HG02840 (cell line): ENCODE results near the gene PTCH2.

Experiments used
- ATAC-seq: cut with Tn5 transposase; IDR thresholded peaks from one replicate; pipeline ENCODE4 v1.9.1; 2021; ENCODE audit warnings: mild to moderate bottlenecking, moderate library complexity, moderate number of reproducible peaks; ENCODE audit not compliant: unreplicated experiment, low FRiP score

PTCH2 gene

GRCh38 chr1:44842862-44843655, at the start of gene PTCH2:
Gene PTCH2 (minus strand): TSS chr1:44843253. CDS start chr1:44842932, 321 bp downstream.
- no peak for ATAC-seq

- ATAC-seq, result no peak
Observed at GRCh38 chr1:44890007-44890406, 47.0 kb upstream of the PTCH2 start.

- ATAC-seq, result no peak
Observed at GRCh38 chr1:44885406-44885805, 42.4 kb upstream of the PTCH2 start.

- ATAC-seq, result no peak
Observed at GRCh38 chr1:44884746-44885145, 41.7 kb upstream of the PTCH2 start.

- ATAC-seq, result no peak
Observed at GRCh38 chr1:44881011-44881632, 38.1 kb upstream of the PTCH2 start.

- ATAC-seq, result no peak
Observed at GRCh38 chr1:44874155-44874554, 31.1 kb upstream of the PTCH2 start.

GRCh38 chr1:44870096-44870495, 27.0 kb upstream of the PTCH2 start:
- ATAC-seq, result no peak

GRCh38 chr1:44867801-44868200, 24.7 kb upstream of the PTCH2 start:
- ATAC-seq, result no peak

GRCh38 chr1:44862829-44863401, 19.9 kb upstream of the PTCH2 start:
- ATAC-seq, result no peak

GRCh38 chr1:44860891-44861425, 17.9 kb upstream of the PTCH2 start:
- ATAC-seq, result no peak

GRCh38 chr1:44860331-44860730, 17.3 kb upstream of the PTCH2 start:
- no peak for ATAC-seq

- no peak for ATAC-seq
Observed at GRCh38 chr1:44857446-44857845, 14.4 kb upstream of the PTCH2 start.

- ATAC-seq, result no peak
Observed at GRCh38 chr1:44855742-44856141, 12.7 kb upstream of the PTCH2 start.

GRCh38 chr1:44854970-44855369, 11.9 kb upstream of the PTCH2 start:
- ATAC-seq, result no peak

GRCh38 chr1:44853201-44853600, 10.1 kb upstream of the PTCH2 start:
- ATAC-seq, result no peak

GRCh38 chr1:44851308-44851707, 8.3 kb upstream of the PTCH2 start:
- no peak for ATAC-seq

GRCh38 chr1:44849575-44850132, 6.6 kb upstream of the PTCH2 start:
- no peak for ATAC-seq

GRCh38 chr1:44848456-44849181, 5.6 kb upstream of the PTCH2 start:
- ATAC-seq, result no peak

GRCh38 chr1:44847845-44848244, 4.8 kb upstream of the PTCH2 start:
- no peak for ATAC-seq

GRCh38 chr1:44846985-44847384, 3.9 kb upstream of the PTCH2 start:
- no peak for ATAC-seq

GRCh38 chr1:44842486-44842861, 579 bp downstream of the PTCH2 start:
- ATAC-seq, result no peak
